Measurements from ENCODE around the gene RPRD1B.

DNA sequence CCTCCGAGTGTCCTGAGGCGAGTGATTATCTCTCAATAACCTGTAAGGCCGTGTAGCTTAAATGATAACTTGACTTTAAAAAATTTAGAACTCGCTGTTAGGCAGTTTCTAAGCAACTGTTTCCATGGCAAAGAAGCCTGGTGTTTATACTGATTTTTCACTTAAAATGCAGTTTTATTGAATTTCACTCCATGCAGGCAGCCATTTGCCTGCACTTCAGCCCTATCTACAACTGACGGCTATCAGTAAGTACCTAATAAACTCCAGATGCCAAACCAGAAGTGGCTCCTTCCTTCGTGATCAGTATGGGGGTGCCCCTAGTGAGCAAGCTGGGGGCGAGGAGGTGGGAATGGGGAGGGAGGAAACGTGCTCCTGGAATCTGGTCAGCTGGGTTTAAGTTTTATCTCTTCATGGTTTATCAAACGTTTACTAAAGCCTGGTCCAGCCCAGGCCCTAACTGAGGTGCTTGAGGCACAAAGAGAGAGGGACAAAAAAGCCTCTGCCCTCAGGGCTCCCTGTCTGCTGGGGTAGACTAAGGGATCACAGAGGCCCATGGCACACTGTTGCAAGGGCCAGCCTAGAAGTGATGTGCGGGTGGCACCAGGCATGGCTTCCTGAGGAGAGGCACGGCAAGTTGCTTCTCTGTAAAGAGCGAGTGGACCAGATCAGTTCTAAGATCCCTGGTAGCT lies 45.8 kb upstream of the RPRD1B start:
- TF ChIP-seq, protein P1, sequence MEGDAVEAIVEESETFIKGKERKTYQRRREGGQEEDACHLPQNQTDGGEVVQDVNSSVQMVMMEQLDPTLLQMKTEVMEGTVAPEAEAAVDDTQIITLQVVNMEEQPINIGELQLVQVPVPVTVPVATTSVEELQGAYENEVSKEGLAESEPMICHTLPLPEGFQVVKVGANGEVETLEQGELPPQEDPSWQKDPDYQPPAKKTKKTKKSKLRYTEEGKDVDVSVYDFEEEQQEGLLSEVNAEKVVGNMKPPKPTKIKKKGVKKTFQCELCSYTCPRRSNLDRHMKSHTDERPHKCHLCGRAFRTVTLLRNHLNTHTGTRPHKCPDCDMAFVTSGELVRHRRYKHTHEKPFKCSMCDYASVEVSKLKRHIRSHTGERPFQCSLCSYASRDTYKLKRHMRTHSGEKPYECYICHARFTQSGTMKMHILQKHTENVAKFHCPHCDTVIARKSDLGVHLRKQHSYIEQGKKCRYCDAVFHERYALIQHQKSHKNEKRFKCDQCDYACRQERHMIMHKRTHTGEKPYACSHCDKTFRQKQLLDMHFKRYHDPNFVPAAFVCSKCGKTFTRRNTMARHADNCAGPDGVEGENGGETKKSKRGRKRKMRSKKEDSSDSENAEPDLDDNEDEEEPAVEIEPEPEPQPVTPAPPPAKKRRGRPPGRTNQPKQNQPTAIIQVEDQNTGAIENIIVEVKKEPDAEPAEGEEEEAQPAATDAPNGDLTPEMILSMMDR (IDR thresholded peaks at IDR 0.05) = no peak
- no peak for TF ChIP-seq ZFX (IDR thresholded peaks at IDR 0.05; ENCODE audit: borderline replicate concordance)
